Osteoblast (primary cell): Measurements from ENCODE around the gene GLIS2. TPM values are rescaled to one million over a fixed set of nuclear protein-coding genes. Genes with fewer than 3 reads are reported as not detected.

Experiments
- DNase-seq: peaks from one replicate; pipeline ENCODE4 v3.0.0; 2011; ENCODE audit warnings: low spot score, mixed read lengths; ENCODE audit not compliant: insufficient read length; ENCODE audit errors: missing footprints
- H2AFZ ChIP-seq: 2 replicates; pipeline ENCODE4 v1.6.0; 2011; ENCODE audit warnings: mild to moderate bottlenecking, low read length
- H3K27ac ChIP-seq: 2 replicates; pipeline ENCODE4 v1.5.1; 2011; ENCODE audit warnings: mild to moderate bottlenecking, low read depth, low read length, moderate library complexity
- H3K27me3 ChIP-seq: 2 replicates; pipeline ENCODE4 v1.6.0; 2012; ENCODE audit warnings: mild to moderate bottlenecking, control low read depth, inconsistent platforms, low read length, moderate library complexity; ENCODE audit not compliant: insufficient read depth
- H3K36me3 ChIP-seq: 2 replicates; pipeline ENCODE4 v1.5.1; 2011; ENCODE audit warnings: mild to moderate bottlenecking, low read length, control low read depth, moderate library complexity; ENCODE audit not compliant: insufficient read depth
- H3K4me1 ChIP-seq: 2 replicates; pipeline ENCODE4 v1.5.1; 2011; ENCODE audit warnings: mild to moderate bottlenecking, low read length, control low read depth, moderate library complexity; ENCODE audit not compliant: insufficient read depth
- H3K4me2 ChIP-seq: 2 replicates; pipeline ENCODE4 v1.6.0; 2011; ENCODE audit warnings: mild to moderate bottlenecking, low read length; ENCODE audit not compliant: insufficient read depth
- H3K4me3 ChIP-seq: fragments of 200-600 bp; sonication (generic); 3 replicates; pipeline ENCODE4 v1.5.1; 2012; ENCODE audit warnings: mild to moderate bottlenecking, low read length, inconsistent platforms; ENCODE audit not compliant: insufficient read depth
- H3K79me2 ChIP-seq: 2 replicates; pipeline ENCODE4 v1.6.0; 2012; ENCODE audit warnings: mild to moderate bottlenecking, low read length, control low read depth, inconsistent platforms; ENCODE audit not compliant: insufficient read depth
- H3K9me3 ChIP-seq: 2 replicates; pipeline ENCODE4 v1.5.1; 2011; ENCODE audit warnings: low read depth, low read length, control low read depth
- H4K20me1 ChIP-seq: 2 replicates; pipeline ENCODE4 v1.6.0; 2012; ENCODE audit warnings: mild to moderate bottlenecking, low read length, control low read depth; ENCODE audit not compliant: insufficient read depth
- CTCF ChIP-seq: IDR thresholded peaks from 2 replicates; pipeline ENCODE4 v1.5.1; 2011; ENCODE audit warnings: mild to moderate bottlenecking, low read depth, low read length, moderate library complexity; ENCODE audit errors: extremely low read depth
- total RNA-seq: library from RNA; depleted of rRNA; stranded (reverse); fragments of >200 nt; gene quantifications from 2 replicates; pipeline ENCODE4 v1.2.3, GENCODE V29; 2012

Gene GLIS2
- total RNA-seq, 1 donor, result 5.4 TPM

- H3K4me1 ChIP-seq, result peaks cover 7% of the 10 kb centered on the region
- no peak overlapping the region for H3K4me3 ChIP-seq
- no peak for DNase-seq
- H3K27me3 ChIP-seq, result no peaks in the 10 kb centered on the region
- H3K4me2 ChIP-seq, result no peak overlapping the region
- H3K27ac ChIP-seq, result no peak overlapping the region
- no peaks in the 10 kb centered on the region for H3K79me2 ChIP-seq
- no peaks in the 10 kb centered on the region for H3K9me3 ChIP-seq
- TF ChIP-seq CTCF, result no peak
- no peak overlapping the region for H2AFZ ChIP-seq
- no peaks in the 10 kb centered on the region for H3K36me3 ChIP-seq
- H4K20me1 ChIP-seq, result no peaks in the 10 kb centered on the region
Observed at GRCh38 chr16:4356820-4357219, 41.0 kb downstream of the GLIS2 start.

- TF ChIP-seq CTCF, result no peak
- no peaks in the 10 kb centered on the region for H4K20me1 ChIP-seq
- DNase-seq, result no peak
- no peaks in the 10 kb centered on the region for H3K9me3 ChIP-seq
- H3K36me3 ChIP-seq, result no peaks in the 10 kb centered on the region
- H3K79me2 ChIP-seq, result no peaks in the 10 kb centered on the region
- no peaks in the 10 kb centered on the region for H3K4me1 ChIP-seq
- H3K4me2 ChIP-seq, result no peak overlapping the region
- no peaks in the 10 kb centered on the region for H3K27me3 ChIP-seq
- H2AFZ ChIP-seq, result no peak overlapping the region
- no peak overlapping the region for H3K4me3 ChIP-seq
- no peak overlapping the region for H3K27ac ChIP-seq
Observed at GRCh38 chr16:4358236-4358635, 42.4 kb downstream of the GLIS2 start.

- TF ChIP-seq CTCF, result peak; percentile 83
- H3K27me3 ChIP-seq, result no peaks in the 10 kb centered on the region
- no peak overlapping the region for H2AFZ ChIP-seq
- H3K4me1 ChIP-seq, result no peaks in the 10 kb centered on the region
- peak; percentile 96 for DNase-seq
- no peaks in the 10 kb centered on the region for H3K9me3 ChIP-seq
- no peak overlapping the region for H3K4me2 ChIP-seq
- H3K27ac ChIP-seq, result no peak overlapping the region
- H3K4me3 ChIP-seq, result no peak overlapping the region
- H4K20me1 ChIP-seq, result no peaks in the 10 kb centered on the region
- no peaks in the 10 kb centered on the region for H3K79me2 ChIP-seq
- H3K36me3 ChIP-seq, result no peaks in the 10 kb centered on the region
Observed at GRCh38 chr16:4358831-4359561, 43.1 kb downstream of the GLIS2 start.

- Histone ChIP-seq H3K27ac (no peak overlapping the region), H3K9me3 (no peaks in the 10 kb centered on the region), H2AFZ (no peak overlapping the region), H4K20me1 (no peaks in the 10 kb centered on the region), H3K4me3 (no peak overlapping the region), H3K4me2 (no peak overlapping the region), H3K4me1 (no peaks in the 10 kb centered on the region), H3K36me3 (no peaks in the 10 kb centered on the region), H3K79me2 (no peaks in the 10 kb centered on the region), H3K27me3 (no peaks in the 10 kb centered on the region)
- DNase-seq, result no peak
- no peak for TF ChIP-seq CTCF
Observed at GRCh38 chr16:4359914-4360313, 44.0 kb downstream of the GLIS2 start.
